HCT116 (cell line): Measurements from ENCODE around the gene PDP2. TPM values are rescaled to one million over a fixed set of nuclear protein-coding genes. Genes with fewer than 3 reads are reported as not detected.

Experiments
- ATAC-seq: fragments of 200-7000 bp; cut with Tn5 transposase; 2 replicates; pipeline ENCODE4 v1.9.1; 2020; ENCODE audit warnings: mild to moderate bottlenecking, moderate library complexity
- BruUV-seq: library from RNA; stranded (reverse); fragments of 400-500 nt; replicated peaks from 2 replicates; lab custom pipeline; 2021; lab: Mats Ljungman, UMichigan
- CTCF ChIA-PET: fragments of 300-600 bp; sonication (Branson Sonifier 250); formaldehyde crosslinking; loops from one replicate; lab custom pipeline; 2021; ENCODE audit warnings: antibody characterized with exemption; lab: Charles Lee
- POLR2A ChIA-PET: fragments of 300-600, 350-600 bp; sonication (Branson Sonifier 250); formaldehyde crosslinking; loops from one replicate; lab custom pipeline; 2021; ENCODE audit warnings: antibody characterized with exemption; lab: Charles Lee
- RAD21 ChIA-PET, 2 experiments: fragments of 300-600 bp; sonication (Branson Sonifier 250); formaldehyde crosslinking; loops; one replicate each; lab custom pipeline; 2023; ENCODE audit warnings: low total read pairs in 2 of 2; ENCODE audit not compliant: uncharacterized antibody in 2 of 2, unreplicated experiment in 2 of 2, low non-redundant PET in 1 of 2; lab: Charles Lee
- DNase-seq: peaks from one replicate; pipeline ENCODE4 v3.0.0-alpha.2; 2010; ENCODE audit warnings: low read depth, low spot score
- H2AFZ ChIP-seq: fragments of 200-600 bp; shearing (Covaris generic), sonication (generic); 2 replicates; pipeline ENCODE4 v1.6.1; 2017; ENCODE audit warnings: low read depth, mixed run types, mixed read lengths, antibody characterized with exemption, low read length; ENCODE audit not compliant: poor library complexity, severe bottlenecking
- H3K27ac ChIP-seq: 2 replicates; pipeline ENCODE4 v1.5.1; 2012; ENCODE audit warnings: low read depth, low read length
- H3K27me3 ChIP-seq: fragments of 200-600 bp; sonication (generic); 2 replicates; pipeline ENCODE4 v1.6.1; 2016; ENCODE audit warnings: mixed run types, low read length, mixed read lengths; ENCODE audit not compliant: insufficient read depth
- H3K36me3 ChIP-seq, 2 experiments: fragments of 200-500 bp in 1 of 2; fragments of 200-600 bp in 1 of 2; sonication (Bioruptor generic) in 1 of 2; sonication (generic) in 1 of 2; 2 replicates each; pipeline versions ENCODE4 v1.5.1 to v1.6.1; 2014 to 2016; ENCODE audit warnings: low read length in 2 of 2, inconsistent platforms in 1 of 2, mixed read lengths in 1 of 2, mixed run types in 1 of 2; ENCODE audit not compliant: insufficient read depth in 2 of 2, control insufficient read depth in 1 of 2
- H3K4me1 ChIP-seq, 2 experiments: fragments of 200-600 bp in 1 of 2; sonication (generic) in 1 of 2; 2 replicates each; pipeline versions ENCODE4 v1.5.1 to v1.6.1; 2012 to 2017; ENCODE audit warnings: low read length in 2 of 2, inconsistent platforms in 1 of 2, mild to moderate bottlenecking in 1 of 2, mixed read lengths in 1 of 2, mixed run types in 1 of 2, moderate library complexity in 1 of 2; ENCODE audit not compliant: insufficient read depth in 2 of 2, control insufficient read depth in 1 of 2
- H3K4me2 ChIP-seq: fragments of 200-600 bp; sonication (generic); 2 replicates; pipeline ENCODE4 v1.6.1; 2017; ENCODE audit warnings: mixed run types, low read length, mixed read lengths
- H3K4me3 ChIP-seq, 2 experiments: fragments of 200-600 bp in 1 of 2; sonication (generic) in 1 of 2; replicated peaks in 1 of 2; 2 replicates each; pipeline ENCODE4 v1.5.1; 2011 to 2016; ENCODE audit warnings: low read length in 2 of 2, control low read depth in 1 of 2, low read depth in 1 of 2, mild to moderate bottlenecking in 1 of 2, mixed read lengths in 1 of 2, mixed run types in 1 of 2
- H3K79me2 ChIP-seq: fragments of 200-600 bp; sonication (generic); 2 replicates; pipeline ENCODE4 v1.6.1; 2017; ENCODE audit warnings: mild to moderate bottlenecking, mixed run types, low read length, moderate library complexity, mixed read lengths; ENCODE audit not compliant: insufficient read depth
- H3K9ac ChIP-seq: fragments of 200-600 bp; sonication (generic); 2 replicates; pipeline ENCODE4 v1.6.1; 2016; ENCODE audit warnings: low read length, mixed read lengths
- H3K9me2 ChIP-seq: fragments of 200-600 bp; sonication (generic), shearing (Covaris generic); 2 replicates; pipeline ENCODE4 v1.6.1; 2017; ENCODE audit warnings: mixed run types, mild to moderate bottlenecking, moderate library complexity; ENCODE audit not compliant: insufficient read depth
- H3K9me3 ChIP-seq, 2 experiments: fragments of 200-500 bp in 1 of 2; fragments of 200-600 bp in 1 of 2; sonication (Bioruptor generic) in 1 of 2; sonication (generic) in 1 of 2; 2 replicates each; pipeline ENCODE4 v1.6.1; 2014 to 2017; ENCODE audit warnings: low read length in 2 of 2, mixed read lengths in 2 of 2, inconsistent platforms in 1 of 2, low read depth in 1 of 2, mild to moderate bottlenecking in 1 of 2, mixed run types in 1 of 2, moderate library complexity in 1 of 2; ENCODE audit not compliant: control insufficient read depth in 1 of 2, insufficient read depth in 1 of 2
- H4K20me1 ChIP-seq: fragments of 200-600 bp; sonication (generic), shearing (Covaris generic); 2 replicates; pipeline ENCODE4 v1.6.1; 2017; ENCODE audit warnings: mixed run types, mild to moderate bottlenecking, moderate library complexity; ENCODE audit not compliant: insufficient read depth
- CBX3 ChIP-seq: IDR thresholded peaks from 2 replicates; pipeline ENCODE4 v1.6.1; 2012; ENCODE audit warnings: low read depth
- EGR1 ChIP-seq: IDR thresholded peaks from 2 replicates; pipeline ENCODE4 v1.6.1; 2012; ENCODE audit warnings: low read depth
- ELF1 ChIP-seq: IDR thresholded peaks from 2 replicates; pipeline ENCODE4 v1.6.1; 2012; ENCODE audit warnings: low read depth, borderline replicate concordance
- EZH2 ChIP-seq: fragments of 200-600 bp; sonication (generic); IDR thresholded peaks from 2 replicates; pipeline ENCODE4 v1.6.1; 2017; ENCODE audit warnings: antibody characterized with exemption, mixed run types
- FOSL1 ChIP-seq: IDR thresholded peaks from 2 replicates; pipeline ENCODE4 v1.6.1; 2012; ENCODE audit warnings: low read depth
- JUND ChIP-seq: IDR thresholded peaks from 2 replicates; pipeline ENCODE4 v1.6.1; 2012
- RAD21 ChIP-seq: IDR thresholded peaks from 2 replicates; pipeline ENCODE4 v1.6.1; 2012; ENCODE audit warnings: low read depth, mild to moderate bottlenecking
- SIN3A ChIP-seq: IDR thresholded peaks from 2 replicates; pipeline ENCODE4 v1.6.1; 2012; ENCODE audit warnings: low read depth
- SP1 ChIP-seq: IDR thresholded peaks from 2 replicates; pipeline ENCODE4 v1.6.1; 2012; ENCODE audit warnings: low read depth
- TCF7L2 ChIP-seq: IDR thresholded peaks from 2 replicates; pipeline ENCODE4 v1.7.0; 2011; ENCODE audit warnings: borderline replicate concordance, inconsistent platforms; ENCODE audit not compliant: insufficient read depth, insufficient read length; ENCODE audit errors: extremely low read depth
- ZNF274 ChIP-seq: fragments of 200-500 bp; sonication (Bioruptor generic); IDR thresholded peaks from 2 replicates; pipeline ENCODE4 v1.6.1; 2014; ENCODE audit warnings: mild to moderate bottlenecking, low read depth, low read length, inconsistent platforms
- intact Hi-C: fragments of 100-400 bp; cut with micrococcal nuclease; formaldehyde crosslinking; loops from 2 replicates; pipeline ENCODE4 v1.10.0; 2022
- total RNA-seq: library from RNA; stranded (reverse); gene quantifications from one replicate; pipeline ENCODE4 v1.2.1, GENCODE V29; 2021; ENCODE audit not compliant: unreplicated experiment
- TF ChIP-seq, protein P1 (sequence below): IDR thresholded peaks from 2 replicates; pipeline ENCODE4 v1.6.1; 2012
- TF ChIP-seq, protein P2 (sequence below): IDR thresholded peaks from 2 replicates; pipeline ENCODE4 v1.6.1; 2011; ENCODE audit warnings: mild to moderate bottlenecking, low read length, moderate library complexity; ENCODE audit not compliant: insufficient replicate concordance; ENCODE audit errors: extremely low read depth

Gene PDP2
- total RNA-seq, 1 experiment from 2014 or later, result 19.9 TPM

DNA sequence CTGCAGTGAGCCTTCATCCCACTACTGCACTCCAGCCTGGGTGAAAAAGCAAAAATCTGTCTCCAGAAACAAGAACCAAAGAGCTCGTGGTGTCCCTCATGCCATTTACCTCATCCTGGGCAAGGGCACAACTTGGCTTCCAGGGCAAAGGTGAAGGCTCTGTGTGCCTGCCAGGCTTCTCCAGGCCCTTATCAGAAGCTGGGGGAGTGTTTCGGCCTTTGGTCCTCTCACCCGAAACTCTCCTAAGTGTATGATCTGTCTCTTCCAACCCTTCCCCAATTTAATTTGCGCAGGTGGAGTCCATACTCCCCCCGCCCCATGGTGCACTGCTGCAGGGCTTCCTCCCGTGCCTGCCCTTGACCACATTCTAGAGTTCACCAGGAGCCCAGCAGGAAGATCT, 56.1 kb downstream of the PDP2 start:
- RAD21 ChIA-PET, result no interaction called here
- Histone ChIP-seq H3K4me1 (peaks cover 0 to 26% of the 10 kb centered on the region in 2 experiments; a peak in 3 of 4 replicates), H3K36me3 (peaks cover 24 to 37% of the 10 kb centered on the region in 2 experiments; a peak in 3 of 4 replicates), H3K27ac (no peak overlapping the region), H3K9ac (no peak overlapping the region), H4K20me1 (no peaks in the 10 kb centered on the region), H3K9me3 (no peaks in the 10 kb centered on the region)
- BruUV-seq, result no TSS peak
- no peak for TF ChIP-seq EZH2
- TF ChIP-seq, all 23 proteins: peak for 0
- DNase-seq (no peak), ATAC-seq (no peak)
- ChIA-PET CTCF (no interaction called here), POLR2A (no interaction called here)
- Histone ChIP-seq H3K9me2 (no peaks in the 10 kb centered on the region), H3K4me2 (no peak overlapping the region), H3K79me2 (peaks cover 62% of the 10 kb centered on the region), H3K27me3 (no peaks in the 10 kb centered on the region), H2AFZ (no peak overlapping the region), H3K4me3 (no peak overlapping the region)
- intact Hi-C loops, result no loop called here

DNA sequence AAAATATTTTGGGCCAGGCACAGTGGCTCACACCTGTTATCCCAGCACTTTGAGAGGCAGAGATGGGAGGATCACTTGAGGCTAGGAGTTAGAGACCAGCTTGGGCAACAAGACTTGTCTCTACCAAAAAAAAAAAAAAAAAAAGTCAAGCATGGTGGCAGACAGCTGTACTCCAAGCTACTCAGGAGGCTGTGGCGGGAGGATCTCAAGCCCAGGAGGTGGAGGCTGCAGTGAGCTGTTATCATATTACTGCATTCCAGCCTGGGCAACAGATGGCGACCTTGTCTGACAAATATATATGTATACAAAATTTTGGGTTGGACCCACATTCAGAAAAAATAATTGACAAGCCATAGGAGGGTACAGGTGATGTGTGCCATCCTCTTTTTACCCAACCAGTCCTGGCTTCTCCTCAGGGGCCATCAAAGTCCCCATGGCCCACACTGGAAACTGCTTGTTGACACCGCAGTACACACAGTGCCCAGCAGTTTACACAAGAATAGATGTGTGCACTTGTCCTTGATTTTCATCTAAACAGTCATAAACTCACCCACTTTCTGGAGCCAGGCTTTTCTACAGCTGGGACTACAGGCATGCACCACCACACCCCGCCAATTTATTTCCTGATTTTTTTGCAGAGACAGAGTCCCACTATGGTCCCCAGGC, 56.7 kb downstream of the PDP2 start:
- H3K9ac ChIP-seq, result no peak overlapping the region

More for the DNA sequence above, 56.7 kb downstream of the PDP2 start:
- ATAC-seq, result no peak
- peaks cover 0 to 26% of the 10 kb centered on the region in 2 experiments; a peak in 3 of 4 replicates for H3K4me1 ChIP-seq
- H3K4me3 ChIP-seq, result no peak overlapping the region
- H3K4me2 ChIP-seq, result no peak overlapping the region
- ChIA-PET RAD21 (no interaction called here), POLR2A (no interaction called here), CTCF (interaction anchor here (1.2 kb wide), 1 partner anchor 24 kb away, joined by 3 read pairs; the partner anchor contains the start of gene CES3)
- no peak overlapping the region for H2AFZ ChIP-seq
- no peak for DNase-seq
- BruUV-seq, result no TSS peak
- H4K20me1 ChIP-seq, result no peaks in the 10 kb centered on the region
- H3K36me3 ChIP-seq, result peaks cover 25 to 38% of the 10 kb centered on the region in 2 experiments; a peak in 3 of 4 replicates
- H3K9me3 ChIP-seq, result no peaks in the 10 kb centered on the region
- TF ChIP-seq CBX3 (no peak), TCF7L2 (no peak), FOSL1 (no peak), ZNF274 (no peak), SIN3A (no peak), EGR1 (no peak), EZH2 (no peak), RAD21 (no peak), JUND (no peak), ELF1 (no peak), SP1 (no peak)
- TF ChIP-seq, protein P1, sequence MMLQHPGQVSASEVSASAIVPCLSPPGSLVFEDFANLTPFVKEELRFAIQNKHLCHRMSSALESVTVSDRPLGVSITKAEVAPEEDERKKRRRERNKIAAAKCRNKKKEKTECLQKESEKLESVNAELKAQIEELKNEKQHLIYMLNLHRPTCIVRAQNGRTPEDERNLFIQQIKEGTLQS, result no peak
- TF ChIP-seq, protein P2, sequence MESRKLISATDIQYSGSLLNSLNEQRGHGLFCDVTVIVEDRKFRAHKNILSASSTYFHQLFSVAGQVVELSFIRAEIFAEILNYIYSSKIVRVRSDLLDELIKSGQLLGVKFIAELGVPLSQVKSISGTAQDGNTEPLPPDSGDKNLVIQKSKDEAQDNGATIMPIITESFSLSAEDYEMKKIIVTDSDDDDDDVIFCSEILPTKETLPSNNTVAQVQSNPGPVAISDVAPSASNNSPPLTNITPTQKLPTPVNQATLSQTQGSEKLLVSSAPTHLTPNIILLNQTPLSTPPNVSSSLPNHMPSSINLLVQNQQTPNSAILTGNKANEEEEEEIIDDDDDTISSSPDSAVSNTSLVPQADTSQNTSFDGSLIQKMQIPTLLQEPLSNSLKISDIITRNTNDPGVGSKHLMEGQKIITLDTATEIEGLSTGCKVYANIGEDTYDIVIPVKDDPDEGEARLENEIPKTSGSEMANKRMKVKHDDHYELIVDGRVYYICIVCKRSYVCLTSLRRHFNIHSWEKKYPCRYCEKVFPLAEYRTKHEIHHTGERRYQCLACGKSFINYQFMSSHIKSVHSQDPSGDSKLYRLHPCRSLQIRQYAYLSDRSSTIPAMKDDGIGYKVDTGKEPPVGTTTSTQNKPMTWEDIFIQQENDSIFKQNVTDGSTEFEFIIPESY, result no peak
- intact Hi-C loops, result no loop called here
- no peaks in the 10 kb centered on the region for H3K27me3 ChIP-seq
- peaks cover 61% of the 10 kb centered on the region for H3K79me2 ChIP-seq
- H3K9me2 ChIP-seq, result no peaks in the 10 kb centered on the region
- no peak overlapping the region for H3K27ac ChIP-seq
